Measurements from ENCODE around the gene PDE7B.

DNA sequence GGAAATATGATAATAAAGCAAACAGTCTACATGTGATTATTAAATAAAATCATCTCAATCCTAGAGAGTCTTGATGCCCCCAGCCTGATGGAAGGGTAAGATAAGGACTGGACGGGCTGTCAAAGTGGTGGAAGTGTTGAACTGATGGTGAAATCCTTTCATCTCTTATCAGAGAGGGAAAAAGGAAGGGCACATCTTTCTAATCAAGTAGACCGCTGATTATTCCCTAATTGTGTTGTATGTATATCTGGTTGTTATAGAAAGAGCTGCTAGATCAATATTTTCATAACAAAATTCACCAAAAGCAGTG is 184.5 kb downstream of the PDE7B start:
- TF ChIP-seq, protein P1, sequence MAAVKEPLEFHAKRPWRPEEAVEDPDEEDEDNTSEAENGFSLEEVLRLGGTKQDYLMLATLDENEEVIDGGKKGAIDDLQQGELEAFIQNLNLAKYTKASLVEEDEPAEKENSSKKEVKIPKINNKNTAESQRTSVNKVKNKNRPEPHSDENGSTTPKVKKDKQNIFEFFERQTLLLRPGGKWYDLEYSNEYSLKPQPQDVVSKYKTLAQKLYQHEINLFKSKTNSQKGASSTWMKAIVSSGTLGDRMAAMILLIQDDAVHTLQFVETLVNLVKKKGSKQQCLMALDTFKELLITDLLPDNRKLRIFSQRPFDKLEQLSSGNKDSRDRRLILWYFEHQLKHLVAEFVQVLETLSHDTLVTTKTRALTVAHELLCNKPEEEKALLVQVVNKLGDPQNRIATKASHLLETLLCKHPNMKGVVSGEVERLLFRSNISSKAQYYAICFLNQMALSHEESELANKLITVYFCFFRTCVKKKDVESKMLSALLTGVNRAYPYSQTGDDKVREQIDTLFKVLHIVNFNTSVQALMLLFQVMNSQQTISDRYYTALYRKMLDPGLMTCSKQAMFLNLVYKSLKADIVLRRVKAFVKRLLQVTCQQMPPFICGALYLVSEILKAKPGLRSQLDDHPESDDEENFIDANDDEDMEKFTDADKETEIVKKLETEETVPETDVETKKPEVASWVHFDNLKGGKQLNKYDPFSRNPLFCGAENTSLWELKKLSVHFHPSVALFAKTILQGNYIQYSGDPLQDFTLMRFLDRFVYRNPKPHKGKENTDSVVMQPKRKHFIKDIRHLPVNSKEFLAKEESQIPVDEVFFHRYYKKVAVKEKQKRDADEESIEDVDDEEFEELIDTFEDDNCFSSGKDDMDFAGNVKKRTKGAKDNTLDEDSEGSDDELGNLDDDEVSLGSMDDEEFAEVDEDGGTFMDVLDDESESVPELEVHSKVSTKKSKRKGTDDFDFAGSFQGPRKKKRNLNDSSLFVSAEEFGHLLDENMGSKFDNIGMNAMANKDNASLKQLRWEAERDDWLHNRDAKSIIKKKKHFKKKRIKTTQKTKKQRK (IDR thresholded peaks at IDR 0.05; ENCODE audit: low read length), result no peak
- TF ChIP-seq JDP2 (CRISPR knock-in tag; IDR thresholded peaks at IDR 0.05; ENCODE audit: borderline replicate concordance) (no peak), PATZ1 (CRISPR knock-in tag; IDR thresholded peaks at IDR 0.05) (no peak), ATAD3A (CRISPR knock-in tag; IDR thresholded peaks at IDR 0.05) (no peak), ZSCAN31 (CRISPR knock-in tag; IDR thresholded peaks at IDR 0.05; ENCODE audit: low read depth) (no peak), THYN1 (CRISPR knock-in tag; IDR thresholded peaks at IDR 0.05; ENCODE audit: borderline replicate concordance, low read depth) (no peak), POLR2A (IDR thresholded peaks at IDR 0.05; ENCODE audit: insufficient read depth in 1 of 2, low read depth in 2 of 2, low read length in 2 of 2) (no peak), CTCF (CRISPR knock-in tag; IDR thresholded peaks at IDR 0.05) (no peak), POLR2AphosphoS5 (IDR thresholded peaks at IDR 0.05; ENCODE audit: low read depth, low read length) (no peak), ZFP37 (CRISPR knock-in tag; IDR thresholded peaks at IDR 0.05; ENCODE audit: borderline replicate concordance) (no peak), FOSL2 (CRISPR knock-in tag; IDR thresholded peaks at IDR 0.05) (no peak), HOMEZ (CRISPR knock-in tag; IDR thresholded peaks at IDR 0.05; ENCODE audit: low read depth) (no peak), ELF4 (CRISPR knock-in tag; IDR thresholded peaks at IDR 0.05; ENCODE audit: borderline replicate concordance) (no peak)
